ENCODE data around the gene GAS1.

DNA sequence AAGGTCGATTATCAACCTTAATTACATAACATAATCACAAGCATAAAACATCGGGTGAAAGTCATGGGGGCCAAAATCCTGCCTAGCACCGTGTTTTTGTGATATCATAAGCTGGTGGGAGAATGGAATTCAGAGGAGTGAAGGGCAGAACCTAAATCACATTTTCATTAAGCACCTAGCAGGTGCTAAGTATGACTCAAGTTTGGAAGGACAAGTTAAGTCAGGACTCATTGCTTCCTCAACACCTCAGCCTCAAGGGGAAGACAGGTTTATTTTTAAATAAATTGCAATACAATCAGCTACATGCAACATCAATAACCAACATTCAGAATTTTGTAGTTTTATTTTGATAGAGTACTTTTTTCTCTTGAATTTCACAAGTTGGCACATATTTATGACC, 33.5 kb upstream of the GAS1 start:
- TF ChIP-seq POLR2AphosphoS5 (IDR thresholded peaks at IDR 0.05), result no peak
- TF ChIP-seq, protein P1, sequence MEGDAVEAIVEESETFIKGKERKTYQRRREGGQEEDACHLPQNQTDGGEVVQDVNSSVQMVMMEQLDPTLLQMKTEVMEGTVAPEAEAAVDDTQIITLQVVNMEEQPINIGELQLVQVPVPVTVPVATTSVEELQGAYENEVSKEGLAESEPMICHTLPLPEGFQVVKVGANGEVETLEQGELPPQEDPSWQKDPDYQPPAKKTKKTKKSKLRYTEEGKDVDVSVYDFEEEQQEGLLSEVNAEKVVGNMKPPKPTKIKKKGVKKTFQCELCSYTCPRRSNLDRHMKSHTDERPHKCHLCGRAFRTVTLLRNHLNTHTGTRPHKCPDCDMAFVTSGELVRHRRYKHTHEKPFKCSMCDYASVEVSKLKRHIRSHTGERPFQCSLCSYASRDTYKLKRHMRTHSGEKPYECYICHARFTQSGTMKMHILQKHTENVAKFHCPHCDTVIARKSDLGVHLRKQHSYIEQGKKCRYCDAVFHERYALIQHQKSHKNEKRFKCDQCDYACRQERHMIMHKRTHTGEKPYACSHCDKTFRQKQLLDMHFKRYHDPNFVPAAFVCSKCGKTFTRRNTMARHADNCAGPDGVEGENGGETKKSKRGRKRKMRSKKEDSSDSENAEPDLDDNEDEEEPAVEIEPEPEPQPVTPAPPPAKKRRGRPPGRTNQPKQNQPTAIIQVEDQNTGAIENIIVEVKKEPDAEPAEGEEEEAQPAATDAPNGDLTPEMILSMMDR (IDR thresholded peaks at IDR 0.05), result no peak

Measured in sigmoid colon (tissue), 4 donors.